Measurements from ENCODE around the gene FKBP15.

DNA sequence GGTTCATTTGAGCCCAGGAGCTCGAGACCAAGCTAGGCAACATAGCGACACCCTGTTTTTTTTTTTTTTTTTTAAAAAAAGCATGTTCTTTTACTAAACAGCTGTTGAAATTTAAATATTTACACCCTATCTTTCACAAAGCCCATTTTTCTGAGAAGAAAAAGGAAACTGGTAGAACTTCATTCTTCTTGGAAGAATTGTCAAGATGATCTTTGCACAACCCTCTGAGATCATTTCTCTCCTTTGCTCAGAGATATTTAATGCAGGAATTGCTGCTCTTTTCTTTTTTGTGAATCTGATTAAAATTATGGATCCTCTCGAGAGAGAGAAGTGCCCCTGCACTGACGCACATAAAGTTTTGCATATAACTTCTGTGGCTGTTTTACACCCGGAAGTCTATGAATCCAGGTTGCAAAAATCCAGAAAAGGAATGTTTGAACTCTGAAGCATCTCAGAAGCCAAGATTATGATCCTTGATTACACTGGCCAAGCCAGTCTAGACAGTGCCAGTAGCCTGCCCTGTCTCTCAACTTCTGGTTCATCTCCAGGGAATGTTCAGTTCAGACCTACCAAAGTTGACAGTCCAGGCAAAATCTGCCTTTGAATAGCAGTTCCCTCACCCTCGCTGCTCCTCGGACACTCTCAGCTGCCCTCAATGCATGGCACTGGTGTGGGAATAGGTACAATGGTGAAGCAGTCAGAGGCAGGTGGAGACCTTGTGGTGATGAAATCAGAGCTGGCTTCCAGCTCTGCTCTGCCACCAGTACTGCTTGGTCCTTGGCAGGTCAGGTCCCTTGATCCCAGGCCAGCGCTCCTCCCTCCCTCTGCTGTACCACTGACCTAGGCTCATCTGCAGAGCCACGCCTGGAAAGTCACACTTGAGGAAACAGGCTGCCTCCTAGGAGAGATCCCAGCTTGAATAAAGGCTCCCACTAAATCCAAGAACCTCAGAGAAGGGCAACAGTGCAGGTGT is 83.6 kb downstream of the FKBP15 start:
- TF ChIP-seq, protein P1, sequence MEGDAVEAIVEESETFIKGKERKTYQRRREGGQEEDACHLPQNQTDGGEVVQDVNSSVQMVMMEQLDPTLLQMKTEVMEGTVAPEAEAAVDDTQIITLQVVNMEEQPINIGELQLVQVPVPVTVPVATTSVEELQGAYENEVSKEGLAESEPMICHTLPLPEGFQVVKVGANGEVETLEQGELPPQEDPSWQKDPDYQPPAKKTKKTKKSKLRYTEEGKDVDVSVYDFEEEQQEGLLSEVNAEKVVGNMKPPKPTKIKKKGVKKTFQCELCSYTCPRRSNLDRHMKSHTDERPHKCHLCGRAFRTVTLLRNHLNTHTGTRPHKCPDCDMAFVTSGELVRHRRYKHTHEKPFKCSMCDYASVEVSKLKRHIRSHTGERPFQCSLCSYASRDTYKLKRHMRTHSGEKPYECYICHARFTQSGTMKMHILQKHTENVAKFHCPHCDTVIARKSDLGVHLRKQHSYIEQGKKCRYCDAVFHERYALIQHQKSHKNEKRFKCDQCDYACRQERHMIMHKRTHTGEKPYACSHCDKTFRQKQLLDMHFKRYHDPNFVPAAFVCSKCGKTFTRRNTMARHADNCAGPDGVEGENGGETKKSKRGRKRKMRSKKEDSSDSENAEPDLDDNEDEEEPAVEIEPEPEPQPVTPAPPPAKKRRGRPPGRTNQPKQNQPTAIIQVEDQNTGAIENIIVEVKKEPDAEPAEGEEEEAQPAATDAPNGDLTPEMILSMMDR (IDR thresholded peaks at IDR 0.05 in 4 of 5, conservative IDR thresholded peaks at IDR 0.05 in 1 of 5) = no peak
- TF ChIP-seq POLR2A (IDR thresholded peaks at IDR 0.05) = no peak
